NK-92 treated with Interleukin-12 subunit alpha and Interleukin-12 subunit beta, amount 100 ng/mL, for 24 hours (cell line): ENCODE data around the gene TMEM139.
"Not testable (repeated sequence)": the region's sequence is repeated elsewhere in the genome, so short reads cannot be mapped to it uniquely, and the experiment has no call there.

Experiments used
- DNase-seq: peaks from one replicate; lab custom pipeline; 2025; lab: John Stamatoyannopoulos, UW

Gene TMEM139

GRCh38 chr7:143259765-143260164 is 25.0 kb upstream of the TMEM139 start:
- DNase-seq, result no peak

- no peak for DNase-seq
Observed at GRCh38 chr7:143261901-143262300, 22.9 kb upstream of the TMEM139 start.

- peak; percentile 84 for DNase-seq
Observed at GRCh38 chr7:143263266-143264195, 21.2 kb upstream of the TMEM139 start, which contains the start of gene GSTK1. GSTK1 (plus strand) TSS chr7:143263441; CDS start chr7:143263514, 73 bp downstream.

- not testable (repeated sequence) for DNase-seq
Observed at GRCh38 chr7:143264196-143264568, 20.6 kb upstream of the TMEM139 start.

- no peak for DNase-seq
Observed at GRCh38 chr7:143265017-143265693, 19.6 kb upstream of the TMEM139 start.

GRCh38 chr7:143269251-143269650 is 15.5 kb upstream of the TMEM139 start:
- no peak for DNase-seq

GRCh38 chr7:143271240-143271639 is 13.5 kb upstream of the TMEM139 start:
- DNase-seq, result no peak

GRCh38 chr7:143272871-143273270 is 11.9 kb upstream of the TMEM139 start:
- DNase-seq, result no peak

- no peak for DNase-seq
Observed at GRCh38 chr7:143279186-143280098, 5.3 kb upstream of the TMEM139 start.

- DNase-seq, result no peak
Observed at GRCh38 chr7:143280160-143280559, 4.6 kb upstream of the TMEM139 start.

- no peak for DNase-seq
Observed at GRCh38 chr7:143280566-143280965, 4.2 kb upstream of the TMEM139 start.

GRCh38 chr7:143281529-143281928 is 3.2 kb upstream of the TMEM139 start:
- DNase-seq, result no peak

- no peak for DNase-seq
Observed at GRCh38 chr7:143282124-143282523, 2.6 kb upstream of the TMEM139 start.

GRCh38 chr7:143283381-143283780 is 1.4 kb upstream of the TMEM139 start:
- no peak for DNase-seq

- DNase-seq, result no peak
Observed at GRCh38 chr7:143285470-143285778, 666 bp downstream of the TMEM139 start.

GRCh38 chr7:143285806-143286521 is 1.2 kb downstream of the TMEM139 start:
- DNase-seq, result no peak

GRCh38 chr7:143286522-143286890 is 1.7 kb downstream of the TMEM139 start:
- DNase-seq, result no peak

GRCh38 chr7:143287339-143287934 is 2.7 kb downstream of the TMEM139 start:
- DNase-seq, result no peak

- peak; percentile 96 for DNase-seq
Observed at GRCh38 chr7:143287935-143288826, 3.4 kb downstream of the TMEM139 start, which contains the start of gene CASP2. CASP2 (plus strand) TSS chr7:143288351; CDS start chr7:143288456, 105 bp downstream.

- DNase-seq, result no peak
Observed at GRCh38 chr7:143288836-143289235, 4.1 kb downstream of the TMEM139 start.
